Ramos (cell line): ENCODE results near the gene MAZ.

Experiments used
- in situ Hi-C: fragments of 300-500 bp; cut with MboI; formaldehyde crosslinking; loops from one replicate; pipeline ENCODE4 v1.14.3; 2022; ENCODE audit warnings: low sequenced_read_pairs; ENCODE audit not compliant: unreplicated experiment

Gene MAZ

GRCh38 chr16:29818082-29818481 is 11.8 kb downstream of the MAZ start:
- in situ Hi-C loops = loop anchor here (25.0 kb wide), 1 partner anchor 569 kb away; the partner anchor contains the start of genes SEPTIN1 and ZNF48

GRCh38 chr16:29819506-29819905 is 13.2 kb downstream of the MAZ start:
- in situ Hi-C loops = loop anchor here (25.0 kb wide), 1 partner anchor 568 kb away; the partner anchor contains the start of genes SEPTIN1 and ZNF48

DNA sequence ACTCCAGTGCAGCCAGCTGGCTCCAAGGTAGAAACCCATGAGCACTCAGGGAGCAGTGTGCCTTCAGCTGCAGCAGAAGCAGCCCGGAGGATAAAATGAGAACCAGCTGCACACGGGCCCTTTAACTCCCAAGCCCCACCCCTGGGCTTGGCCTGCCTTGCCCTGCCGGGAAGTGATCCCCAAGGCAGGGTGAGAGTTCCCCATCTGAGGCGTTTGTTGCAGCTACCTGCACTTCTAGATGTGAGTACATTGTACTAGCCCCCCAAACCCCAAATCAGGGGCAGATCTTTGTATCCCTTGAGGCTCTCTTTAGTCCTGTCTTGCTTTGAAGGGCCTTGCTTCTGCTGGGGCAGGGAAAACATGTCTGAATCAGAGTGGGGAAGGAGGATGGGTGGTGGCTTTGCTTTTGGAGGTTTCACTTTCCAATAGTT is 14.0 kb downstream of the MAZ start, which contains the start of gene MVP:
TSS of gene MVP (plus strand) at position 192 of the 431 bp plus-strand sequence. CDS start 10,088 bp downstream, outside the sequence.
- in situ Hi-C loops = loop anchor here (25.0 kb wide), 1 partner anchor 567 kb away; the partner anchor contains the start of genes SEPTIN1 and ZNF48

GRCh38 chr16:29820730-29821642 is 14.7 kb downstream of the MAZ start:
- in situ Hi-C loops = loop anchor here (25.0 kb wide), 1 partner anchor 566 kb away; the partner anchor contains the start of genes SEPTIN1 and ZNF48

DNA sequence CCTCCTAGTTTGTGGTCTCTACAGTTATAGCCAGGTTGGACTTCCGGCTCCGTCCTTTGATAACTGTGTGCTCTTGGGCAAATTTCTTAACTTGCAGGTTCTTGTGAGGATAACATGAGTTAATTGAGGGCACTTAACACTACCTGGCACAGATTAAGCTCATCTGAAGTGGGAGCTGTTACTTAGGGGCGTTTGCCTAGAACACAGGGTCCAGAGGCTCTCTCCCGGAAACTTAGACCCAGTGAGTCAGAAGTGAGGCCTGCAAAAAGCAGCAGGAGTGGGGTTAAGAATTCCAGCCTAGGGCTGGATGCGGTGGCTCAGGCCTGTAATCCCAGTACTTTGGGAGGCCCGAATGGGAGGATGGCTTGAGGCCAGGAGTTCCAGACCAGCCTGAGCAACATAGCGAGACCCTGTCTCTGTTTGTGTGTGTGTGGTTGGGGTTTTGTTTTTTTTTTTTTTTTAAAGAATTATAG is 15.3 kb downstream of the MAZ start:
- in situ Hi-C loops = loop anchor here (25.0 kb wide), 1 partner anchor 566 kb away; the partner anchor contains the start of genes SEPTIN1 and ZNF48

- in situ Hi-C loops = loop anchor here (25.0 kb wide), 2 partner anchors 188 to 563 kb away; partner anchors contain the start of genes C16orf92, DOC2A, SEPTIN1 and ZNF48
These were observed 18.3 kb downstream of the MAZ start for GRCh38 chr16:29824589-29825144.

DNA sequence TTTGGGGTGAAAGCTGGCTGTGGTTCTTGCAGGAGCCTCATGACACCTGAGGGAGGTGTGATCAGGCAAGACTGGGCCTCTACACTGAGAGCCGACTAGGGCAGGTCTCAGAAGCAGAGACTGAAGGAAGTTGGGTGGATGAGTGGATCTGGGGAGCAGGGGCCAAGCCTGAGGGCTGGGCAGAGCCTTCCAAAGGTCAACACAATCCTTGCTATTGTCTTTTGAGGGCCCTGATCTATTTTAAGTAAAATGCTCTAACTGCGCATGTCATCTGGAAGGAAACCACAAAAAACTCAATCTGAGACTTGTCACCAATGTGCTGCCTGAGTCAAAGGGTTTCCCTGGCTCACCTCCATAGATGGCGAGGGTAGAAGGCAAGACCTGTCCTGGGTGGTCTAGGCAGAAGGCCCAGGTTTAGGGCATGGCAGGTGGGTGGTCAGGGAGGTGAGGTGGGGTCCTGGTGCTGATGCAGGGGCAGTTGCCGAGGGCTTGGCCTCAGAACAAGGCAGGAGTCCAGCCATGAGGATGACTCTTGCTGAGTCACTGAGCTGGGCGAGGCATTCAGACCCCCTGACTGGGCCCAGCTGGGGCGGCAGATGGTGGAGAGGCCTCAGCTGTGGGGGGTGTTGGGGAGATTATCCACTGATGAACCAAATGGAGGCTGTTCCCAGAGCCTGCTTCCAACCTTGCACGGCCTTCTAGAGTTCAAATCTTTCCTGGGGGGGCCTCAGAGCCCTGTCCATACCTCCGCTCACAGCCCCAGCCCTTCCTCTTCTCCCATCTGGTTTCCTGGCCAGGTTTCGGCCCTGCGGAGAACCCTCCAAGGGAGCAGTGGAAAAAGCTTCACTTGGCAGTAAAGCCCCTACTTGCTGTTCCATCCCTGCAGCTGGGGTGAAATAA is 19.1 kb downstream of the MAZ start:
- in situ Hi-C loops = loop anchor here (25.0 kb wide), 1 partner anchor 187 kb away; the partner anchor contains the start of genes C16orf92 and DOC2A

GRCh38 chr16:29826342-29826695 is 20.0 kb downstream of the MAZ start:
- in situ Hi-C loops = loop anchor here (25.0 kb wide), 1 partner anchor 186 kb away; the partner anchor contains the start of genes C16orf92 and DOC2A

GRCh38 chr16:29830774-29831173 is 24.4 kb downstream of the MAZ start:
- in situ Hi-C loops = loop anchor here (25.0 kb wide), 1 partner anchor 182 kb away; the partner anchor contains the start of genes C16orf92 and DOC2A

DNA sequence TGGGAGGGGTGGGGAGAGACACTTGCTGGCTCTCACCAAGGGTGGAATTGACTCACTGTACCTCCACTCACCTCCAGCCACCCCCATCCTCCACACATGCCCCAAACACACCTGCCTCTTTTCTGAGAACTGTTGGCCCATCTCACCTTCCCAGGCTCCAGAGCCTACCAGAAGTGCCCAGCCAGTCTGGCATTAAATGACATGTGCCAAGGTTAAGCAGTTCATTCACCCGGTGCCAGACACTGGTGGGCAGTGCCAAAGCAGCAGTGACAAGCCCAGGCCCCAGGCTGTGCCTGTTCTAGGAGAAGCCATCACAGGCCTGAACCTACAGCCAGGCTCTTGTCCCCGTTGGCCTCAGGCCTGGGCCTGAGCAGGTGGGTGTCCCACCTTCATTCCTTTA is 25.2 kb downstream of the MAZ start:
- in situ Hi-C loops = loop anchor here (25.0 kb wide), 1 partner anchor 181 kb away; the partner anchor contains the start of genes C16orf92 and DOC2A

GRCh38 chr16:29833219-29833618 is 26.9 kb downstream of the MAZ start:
- in situ Hi-C loops = loop anchor here (25.0 kb wide), 1 partner anchor 179 kb away; the partner anchor contains the start of genes C16orf92 and DOC2A

- in situ Hi-C loops = loop anchor here (25.0 kb wide), 1 partner anchor 178 kb away; the partner anchor contains the start of genes C16orf92 and DOC2A
These were observed 27.8 kb downstream of the MAZ start for GRCh38 chr16:29834079-29834478.

- in situ Hi-C loops = loop anchor here (25.0 kb wide), 1 partner anchor 176 kb away; the partner anchor contains the start of genes C16orf92 and DOC2A
These were observed 29.6 kb downstream of the MAZ start for GRCh38 chr16:29835926-29836325.

- in situ Hi-C loops = loop anchor here (25.0 kb wide), 1 partner anchor 176 kb away; the partner anchor contains the start of genes C16orf92 and DOC2A
These were observed 30.3 kb downstream of the MAZ start for GRCh38 chr16:29836623-29837022.

DNA sequence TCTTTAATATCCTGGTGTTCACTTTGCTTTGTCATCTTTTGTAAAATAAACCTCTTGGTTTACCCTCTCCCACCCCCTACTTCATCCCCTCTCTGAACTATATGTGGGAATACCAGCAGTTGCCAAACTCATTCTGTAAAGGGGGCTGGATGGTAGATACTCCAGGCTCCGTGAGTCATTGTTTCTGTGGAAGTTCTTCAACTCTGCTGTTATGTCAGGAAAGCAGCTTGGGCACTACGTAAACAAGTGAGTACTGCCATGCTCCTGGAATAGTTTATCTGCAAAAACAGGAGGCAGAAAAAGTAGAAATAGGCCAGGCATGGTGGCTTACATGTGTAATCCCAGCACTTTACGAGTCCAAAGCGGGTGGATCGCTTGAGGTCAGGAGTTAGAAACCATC is 31.5 kb downstream of the MAZ start:
- in situ Hi-C loops = loop anchor here (25.0 kb wide), 1 partner anchor 174 kb away; the partner anchor contains the start of genes C16orf92 and DOC2A

GRCh38 chr16:29839822-29840221 is 33.5 kb downstream of the MAZ start:
- in situ Hi-C loops = loop anchor here (25.0 kb wide), 1 partner anchor 172 kb away; the partner anchor contains the start of genes C16orf92 and DOC2A

DNA sequence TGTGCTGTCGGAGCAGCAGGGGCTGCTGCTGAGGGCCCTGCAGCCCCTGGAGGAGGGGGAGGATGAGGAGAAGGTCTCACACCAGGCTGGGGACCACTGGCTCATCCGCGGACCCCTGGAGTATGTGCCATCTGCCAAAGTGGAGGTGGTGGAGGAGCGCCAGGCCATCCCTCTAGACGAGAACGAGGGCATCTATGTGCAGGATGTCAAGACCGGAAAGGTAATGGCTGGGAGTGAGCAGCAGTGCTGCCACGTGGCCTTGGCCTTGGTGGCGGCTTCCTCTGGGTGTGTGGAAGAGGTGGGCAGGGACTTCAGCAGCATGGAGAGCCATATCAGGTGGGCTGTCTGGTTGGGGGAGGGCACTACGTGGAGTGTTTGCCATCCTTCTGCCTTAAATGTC is 33.9 kb downstream of the MAZ start:
- in situ Hi-C loops = loop anchor here (25.0 kb wide), 1 partner anchor 172 kb away; the partner anchor contains the start of genes C16orf92 and DOC2A

DNA sequence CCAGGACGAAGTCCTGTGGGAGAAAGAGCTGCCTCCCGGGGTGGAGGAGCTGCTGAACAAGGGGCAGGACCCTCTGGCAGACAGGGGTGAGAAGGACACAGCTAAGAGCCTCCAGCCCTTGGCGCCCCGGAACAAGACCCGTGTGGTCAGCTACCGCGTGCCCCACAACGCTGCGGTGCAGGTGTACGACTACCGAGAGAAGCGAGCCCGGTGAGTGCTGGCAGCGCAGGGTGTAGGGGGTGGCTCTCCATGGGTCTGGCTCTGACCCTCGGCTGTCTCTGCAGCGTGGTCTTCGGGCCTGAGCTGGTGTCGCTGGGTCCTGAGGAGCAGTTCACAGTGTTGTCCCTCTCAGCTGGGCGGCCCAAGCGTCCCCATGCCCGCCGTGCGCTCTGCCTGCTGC is 35.3 kb downstream of the MAZ start:
- in situ Hi-C loops = loop anchor here (25.0 kb wide), 1 partner anchor 171 kb away; the partner anchor contains the start of genes C16orf92 and DOC2A
